HG03457 (cell line): Measurements from ENCODE around the gene PPP2R1A.

Experiments used
- ATAC-seq: cut with Tn5 transposase; IDR thresholded peaks from one replicate; pipeline ENCODE4 v1.9.1; 2021; ENCODE audit warnings: moderate number of reproducible peaks; ENCODE audit not compliant: unreplicated experiment

Gene PPP2R1A

DNA sequence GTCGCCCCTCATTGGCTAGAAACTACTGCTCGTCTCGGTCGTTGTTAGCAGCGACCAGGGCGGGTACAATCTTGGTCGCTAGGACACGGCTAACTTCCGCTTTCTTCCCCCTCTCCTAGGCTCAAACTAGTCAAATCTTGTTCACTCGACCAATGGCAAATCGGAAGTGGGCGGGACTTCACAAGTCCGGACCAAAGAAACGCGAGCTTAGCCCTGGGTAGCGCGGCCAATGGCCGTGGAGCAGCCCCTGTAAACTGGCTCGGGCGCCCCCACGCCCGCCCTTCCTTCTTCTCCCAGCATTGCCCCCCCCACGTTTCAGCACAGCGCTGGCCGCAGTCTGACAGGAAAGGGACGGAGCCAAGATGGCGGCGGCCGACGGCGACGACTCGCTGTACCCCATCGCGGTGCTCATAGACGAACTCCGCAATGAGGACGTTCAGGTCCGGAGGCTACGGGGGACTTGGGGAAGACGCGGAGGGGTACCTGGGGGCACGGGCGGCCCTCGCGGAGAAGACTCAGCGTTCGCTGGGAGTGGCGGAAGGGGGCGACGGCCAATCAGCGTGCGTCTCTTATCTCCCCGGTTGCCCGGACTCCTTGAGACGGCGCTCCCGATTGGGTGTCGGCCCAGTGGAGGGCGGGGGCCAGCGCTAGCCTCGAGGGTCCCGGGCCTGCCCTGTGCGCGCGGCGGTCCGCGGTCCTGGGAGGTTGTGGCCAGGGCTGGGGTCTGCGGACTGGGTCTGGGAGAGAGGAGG lies at the start of gene PPP2R1A:
Gene PPP2R1A (plus strand): TSS at position 318 of the 752 bp plus-strand sequence. CDS start 45 bp downstream, at position 363.
- peak; percentile 84 for ATAC-seq

DNA sequence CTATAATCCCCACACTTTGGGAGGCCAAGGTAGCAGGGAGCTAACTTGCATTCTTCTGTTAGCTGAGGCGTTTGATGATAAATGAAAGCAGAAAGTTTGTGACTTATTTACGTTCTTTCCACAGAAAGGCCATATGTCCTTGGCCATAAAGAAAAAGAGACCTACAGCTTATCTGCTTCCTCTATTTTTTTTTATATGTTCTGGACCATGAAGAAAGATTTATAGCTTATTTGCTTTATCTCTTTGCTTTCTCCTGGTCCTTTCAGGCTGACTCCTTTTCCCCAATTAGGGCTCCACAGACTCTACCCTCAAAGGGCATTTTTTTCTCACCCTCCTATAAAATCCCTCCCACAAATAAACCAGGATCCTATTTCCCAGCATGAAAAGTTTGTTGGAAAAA lies 48.6 kb upstream of the PPP2R1A start:
- no peak for ATAC-seq

DNA sequence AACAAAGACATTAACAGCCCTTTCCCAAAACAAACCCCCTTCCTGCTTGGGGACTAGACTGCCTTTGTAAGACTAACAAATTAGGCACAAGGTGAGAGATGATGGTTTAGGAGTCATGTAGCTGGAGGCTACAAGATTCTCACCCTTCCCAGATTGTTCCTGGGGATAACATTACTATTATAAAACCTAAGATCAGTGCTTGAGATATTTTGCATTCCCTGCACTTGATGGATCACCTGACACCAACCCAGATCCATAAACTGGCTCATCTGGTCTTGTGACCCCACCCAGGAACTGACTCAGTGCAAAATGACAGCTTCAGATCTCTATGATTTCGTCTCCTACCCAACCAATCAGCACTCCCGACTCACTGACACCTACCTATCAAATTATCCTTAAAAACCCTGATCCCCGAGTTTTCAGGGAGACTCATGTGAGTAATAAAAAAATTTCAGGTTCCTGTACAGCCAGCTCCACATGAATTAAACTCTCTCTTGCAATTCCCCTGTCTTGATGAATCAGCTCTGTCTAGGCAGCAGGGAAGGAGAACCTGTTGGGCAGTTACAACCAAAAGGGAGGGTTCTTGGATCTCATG lies 47.8 kb upstream of the PPP2R1A start:
- ATAC-seq = no peak

DNA sequence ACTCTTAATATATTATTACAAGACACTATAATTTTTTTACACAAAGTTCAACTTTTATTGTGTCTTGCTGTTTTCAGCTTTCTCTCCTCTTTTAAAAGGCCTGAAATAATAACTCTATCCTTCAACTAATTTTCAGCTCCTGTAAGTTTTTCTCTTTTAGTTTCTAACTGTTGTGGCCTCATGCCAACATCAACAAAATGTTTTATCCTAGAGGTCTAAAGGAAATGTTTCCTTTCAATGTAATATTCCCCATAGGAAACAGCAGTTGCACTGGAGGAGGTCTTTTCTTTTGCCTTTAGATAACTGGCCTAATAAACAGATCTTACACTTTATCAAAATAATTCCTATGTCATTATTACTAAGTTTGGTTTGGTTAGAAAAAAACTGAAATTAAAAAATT lies 41.6 kb upstream of the PPP2R1A start:
- no peak for ATAC-seq

DNA sequence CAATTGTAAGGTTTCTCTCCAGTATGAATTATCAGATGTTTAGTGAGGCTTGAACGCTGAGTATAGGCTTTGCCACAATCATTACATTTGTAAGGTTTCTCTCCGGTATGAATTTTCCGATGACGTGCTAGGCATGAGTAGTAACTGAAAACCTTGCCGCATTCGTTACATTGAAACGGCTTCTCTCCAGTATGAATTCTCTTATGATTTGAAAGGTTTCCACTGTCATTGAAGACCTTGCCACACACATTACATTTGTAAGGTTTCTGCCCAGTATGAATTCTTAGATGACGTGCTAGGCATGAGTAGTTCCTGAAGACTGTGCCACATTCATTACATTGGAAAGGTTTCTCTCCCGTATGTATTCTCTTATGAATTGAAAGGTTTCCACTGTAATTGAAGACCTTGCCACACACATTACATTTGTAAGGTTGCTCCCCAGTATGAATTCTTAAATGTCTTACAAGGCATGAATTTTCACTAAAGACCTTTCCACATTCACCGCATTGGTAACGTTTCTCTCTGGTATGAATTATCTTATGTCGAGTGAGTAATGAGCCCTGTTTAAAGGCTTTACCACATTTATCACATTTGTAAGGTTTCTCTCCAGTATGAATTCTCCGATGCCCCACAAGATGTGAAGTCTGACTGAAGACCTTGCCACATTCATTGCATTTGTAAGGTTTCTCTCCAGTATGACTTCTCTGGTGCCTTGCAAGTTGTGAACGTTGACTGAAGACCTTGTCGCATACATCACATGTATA lies 34.1 kb upstream of the PPP2R1A start:
- ATAC-seq = no peak

DNA sequence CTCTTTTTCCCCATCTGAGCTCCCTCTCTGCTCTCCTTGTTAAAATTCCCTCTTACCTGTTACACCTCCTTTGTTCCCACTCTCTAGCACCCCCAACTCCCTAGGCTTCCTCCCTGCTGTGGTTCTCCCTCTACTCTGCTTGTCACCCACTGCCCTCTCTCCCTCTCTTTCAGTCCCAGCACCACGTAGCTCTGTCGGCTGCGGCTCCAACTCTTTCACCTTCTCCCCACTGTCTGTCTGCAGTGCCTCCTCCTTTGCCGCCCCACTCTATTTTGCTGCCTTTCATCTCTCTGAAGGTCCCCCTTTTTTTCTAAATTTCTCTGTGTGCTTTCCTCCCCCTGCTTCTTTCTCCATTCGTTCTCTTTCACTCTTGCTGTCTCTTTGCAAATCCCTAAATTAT lies 19.5 kb upstream of the PPP2R1A start:
- no peak for ATAC-seq

DNA sequence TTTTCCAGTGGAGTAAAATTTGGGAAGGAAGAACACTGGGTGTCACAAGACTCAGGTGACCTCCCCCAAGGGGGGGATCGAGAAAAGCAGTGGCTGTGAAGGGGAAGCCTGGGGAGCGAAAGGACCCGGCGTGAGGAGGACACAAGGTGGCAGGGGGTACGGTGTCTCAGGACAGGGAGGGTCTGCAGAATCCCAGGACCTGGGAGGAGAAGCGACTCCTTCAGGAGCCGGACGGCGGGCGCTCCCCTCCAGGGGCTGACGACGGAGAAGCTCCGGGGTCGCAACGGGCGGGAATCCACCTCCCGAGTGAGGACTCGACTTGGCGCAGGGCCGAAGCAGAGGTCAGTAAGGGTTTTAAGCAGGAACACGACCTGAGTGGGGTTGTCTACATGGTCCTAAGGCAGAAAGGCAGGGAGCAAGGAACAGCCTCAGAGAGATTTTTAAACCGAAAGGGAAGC lies 19.0 kb upstream of the PPP2R1A start:
- no peak for ATAC-seq

DNA sequence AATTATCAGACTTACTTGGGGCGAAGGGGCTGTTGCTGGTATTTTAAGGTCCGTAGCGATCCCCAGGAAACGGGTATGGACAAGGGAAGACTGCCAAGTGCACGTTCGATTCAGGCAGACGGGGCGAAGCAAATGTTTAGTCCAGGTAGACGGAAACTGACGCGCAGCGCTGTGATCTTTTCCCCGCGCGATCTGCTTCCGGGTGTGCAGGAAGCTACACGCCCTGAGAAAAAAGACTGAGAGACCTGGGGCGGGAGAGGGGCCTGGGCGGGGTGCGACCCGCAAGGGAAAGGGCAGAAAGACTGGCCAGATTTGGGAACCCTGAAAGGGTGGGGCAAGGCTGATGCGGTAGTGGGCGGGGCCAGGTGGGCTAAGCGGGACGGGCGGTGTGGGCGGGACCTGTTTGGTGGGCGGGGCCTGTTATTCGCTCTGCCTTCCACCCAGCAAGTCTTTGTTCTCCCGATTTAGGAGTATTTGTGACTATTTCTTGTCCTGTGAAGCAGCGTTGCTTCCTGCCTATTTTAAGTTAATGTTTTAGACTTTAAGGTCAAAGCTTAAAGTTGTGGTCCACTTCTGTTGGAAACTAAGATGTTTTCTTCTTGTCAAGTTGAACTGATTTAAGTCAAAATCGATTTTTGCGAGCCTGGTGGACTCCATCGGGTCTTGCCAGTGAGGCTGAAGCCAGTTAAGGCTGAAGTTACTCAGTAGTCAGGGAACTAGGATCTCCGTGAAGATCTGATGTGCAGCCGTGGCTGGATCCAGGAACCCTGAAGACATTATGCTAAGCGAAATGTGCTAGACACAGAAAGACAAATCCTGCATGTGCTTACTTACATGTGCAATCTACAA lies 18.3 kb upstream of the PPP2R1A start, which contains the start of gene ZNF836:
Gene ZNF836 (minus strand): TSS at position 301 of the 849 bp plus-strand sequence. CDS start 3,549 bp downstream, outside the sequence.
- no peak for ATAC-seq

DNA sequence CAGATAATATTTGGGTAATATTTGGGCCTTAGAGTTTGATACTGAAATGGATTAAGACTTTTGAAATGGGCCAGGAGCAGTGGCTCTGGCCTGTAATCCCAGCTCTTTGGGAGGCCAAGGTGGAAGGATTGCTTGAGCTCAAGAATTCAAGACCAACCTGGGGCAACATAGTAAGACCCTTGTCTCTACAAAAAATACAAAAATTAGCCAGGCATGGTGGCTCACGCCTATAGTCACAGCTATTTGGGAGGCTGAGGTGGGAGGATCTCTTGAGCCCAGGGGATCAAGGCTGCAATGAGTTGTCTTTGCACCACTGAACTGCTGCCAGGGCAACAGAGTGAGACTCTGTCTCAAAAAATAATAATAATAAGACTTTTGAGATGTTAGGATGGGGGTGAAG lies 17.5 kb upstream of the PPP2R1A start:
- no peak for ATAC-seq

DNA sequence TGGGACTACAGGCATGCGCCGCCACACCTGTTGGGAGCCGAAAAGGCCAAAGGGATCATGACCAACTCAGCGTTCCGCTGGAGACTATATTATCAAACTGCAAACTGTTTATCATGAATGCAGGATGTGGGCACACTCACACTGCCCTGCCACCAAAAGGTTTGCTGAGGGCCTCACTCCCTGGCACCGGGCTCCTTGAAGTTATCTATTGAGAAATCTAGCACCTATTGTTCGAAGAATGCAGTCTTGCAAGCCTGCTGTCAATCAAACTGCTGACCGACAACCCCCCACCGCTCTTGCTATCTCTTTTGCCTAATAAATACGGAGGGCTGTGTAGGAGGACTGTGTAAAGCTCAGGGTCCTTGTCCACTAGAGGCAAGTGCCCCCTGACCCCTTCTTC lies 13.3 kb upstream of the PPP2R1A start:
- ATAC-seq = no peak

DNA sequence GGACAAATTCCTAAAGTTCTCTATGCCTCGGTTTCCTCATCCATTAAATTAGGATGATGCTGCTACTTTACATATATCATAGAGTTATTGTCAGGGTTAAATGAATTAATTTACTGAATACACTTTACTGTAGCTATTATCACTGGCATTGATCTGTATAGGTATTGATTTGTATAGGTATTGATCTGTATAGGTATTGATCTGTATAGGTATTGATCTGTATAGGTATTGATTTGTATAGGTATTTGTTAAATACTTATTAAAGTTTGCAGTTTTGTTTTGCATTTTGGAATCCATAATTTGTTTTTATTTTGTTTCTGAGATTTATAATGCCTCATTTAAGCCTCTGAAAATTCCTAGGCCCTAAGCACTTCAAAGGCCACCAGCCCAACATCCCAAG lies 2.4 kb upstream of the PPP2R1A start:
- no peak for ATAC-seq

DNA sequence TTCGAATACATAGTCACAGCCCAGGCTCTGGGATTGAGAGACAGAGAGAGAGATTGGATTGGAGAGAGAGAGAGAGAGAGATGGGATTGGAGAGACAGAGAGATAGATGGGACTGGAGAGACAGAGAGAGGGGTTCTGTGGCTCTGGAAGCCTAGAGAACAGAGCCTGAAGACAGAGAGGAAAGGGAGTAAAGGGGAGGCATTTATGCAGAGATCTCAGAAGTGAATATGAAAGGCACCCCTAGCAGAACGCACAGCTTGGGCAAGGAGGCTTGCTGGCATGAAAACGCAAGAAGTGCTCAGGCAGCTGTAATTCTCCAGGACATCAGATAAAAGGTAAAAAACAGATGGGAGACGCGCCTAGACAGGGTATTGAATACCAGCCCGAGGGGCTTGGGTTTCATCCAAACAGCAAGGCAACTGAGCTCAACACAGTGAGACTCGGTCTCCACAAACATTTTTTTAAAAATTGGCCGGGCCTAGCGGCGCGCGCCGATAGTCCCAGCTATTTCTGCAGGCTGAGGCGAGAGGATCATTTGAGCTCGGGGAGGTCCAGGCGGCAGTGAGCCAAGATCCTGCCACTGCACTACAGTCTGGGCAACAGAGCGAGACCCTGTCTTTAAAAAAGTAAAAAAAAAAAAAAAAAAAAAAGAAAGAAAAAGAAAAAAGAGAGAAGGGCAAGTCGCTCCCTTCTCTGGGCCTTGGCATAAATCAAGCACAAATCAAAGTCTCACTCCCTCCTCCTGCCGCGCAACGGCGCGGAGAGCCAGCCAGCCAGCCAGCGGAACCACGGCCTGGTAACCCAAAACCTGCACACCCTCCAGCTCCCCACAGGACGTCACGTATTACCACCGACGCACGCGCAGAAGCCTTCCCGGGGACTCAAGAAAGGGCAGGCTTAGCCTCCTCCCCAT lies 774 bp upstream of the PPP2R1A start:
- peak; percentile 3 for ATAC-seq

DNA sequence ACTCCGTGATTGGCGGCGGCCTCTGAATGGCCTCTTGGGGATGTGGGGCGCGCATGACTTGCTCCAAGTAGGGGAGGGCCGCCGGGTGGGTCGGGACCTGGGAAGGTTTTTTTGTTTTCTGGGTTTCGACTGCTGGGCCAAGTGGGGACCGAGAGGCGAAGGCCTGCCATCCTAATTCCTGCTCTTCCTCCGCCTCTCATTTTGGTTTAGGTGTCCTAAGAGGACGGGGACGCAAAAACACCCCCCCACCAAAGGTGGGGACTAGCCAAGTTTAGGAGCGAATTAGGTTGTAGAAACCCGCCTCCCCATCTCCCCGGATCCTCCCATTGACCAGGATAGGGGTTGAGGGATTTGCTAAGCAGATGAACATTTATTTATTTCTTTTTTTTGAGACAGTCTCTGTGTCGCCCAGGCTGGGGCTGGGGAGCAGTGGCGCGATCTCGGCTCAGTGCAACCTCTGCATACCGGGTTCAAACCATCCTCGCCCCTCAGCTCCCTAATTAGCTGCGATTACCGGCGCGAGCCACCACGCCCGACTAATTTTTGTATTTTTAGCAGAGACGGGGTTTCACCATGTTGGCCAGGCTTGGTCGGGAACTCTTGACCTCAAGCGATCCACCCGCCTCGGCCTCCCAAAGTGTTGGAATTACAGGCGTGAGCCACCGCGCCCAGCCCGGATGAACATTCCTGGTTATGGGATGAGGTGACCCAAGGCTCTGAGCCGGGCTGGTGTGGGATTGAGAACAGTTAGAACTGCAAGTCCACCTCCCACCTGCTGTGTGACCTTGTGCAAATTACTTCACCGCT lies 838 bp downstream of the PPP2R1A start:
- ATAC-seq = no peak

DNA sequence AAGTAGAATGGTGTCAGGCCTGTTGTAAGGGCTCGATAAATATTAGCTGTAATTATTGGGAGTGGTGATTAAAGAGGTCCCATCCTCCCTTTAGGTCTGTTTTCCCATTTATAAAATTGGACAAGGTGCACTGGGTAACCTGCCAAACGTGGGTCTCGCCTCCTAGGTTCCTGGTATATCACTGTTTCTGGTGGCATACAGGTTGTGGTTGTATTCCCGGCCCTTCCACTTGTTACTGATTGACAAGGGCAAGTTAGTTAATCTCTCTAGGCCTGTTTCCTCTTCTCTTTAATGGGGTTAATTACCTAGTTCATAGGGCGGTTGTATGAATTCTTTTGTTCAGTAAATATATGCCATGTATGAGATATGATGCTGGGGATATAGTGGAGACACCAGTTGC lies 1.5 kb downstream of the PPP2R1A start:
- no peak for ATAC-seq

DNA sequence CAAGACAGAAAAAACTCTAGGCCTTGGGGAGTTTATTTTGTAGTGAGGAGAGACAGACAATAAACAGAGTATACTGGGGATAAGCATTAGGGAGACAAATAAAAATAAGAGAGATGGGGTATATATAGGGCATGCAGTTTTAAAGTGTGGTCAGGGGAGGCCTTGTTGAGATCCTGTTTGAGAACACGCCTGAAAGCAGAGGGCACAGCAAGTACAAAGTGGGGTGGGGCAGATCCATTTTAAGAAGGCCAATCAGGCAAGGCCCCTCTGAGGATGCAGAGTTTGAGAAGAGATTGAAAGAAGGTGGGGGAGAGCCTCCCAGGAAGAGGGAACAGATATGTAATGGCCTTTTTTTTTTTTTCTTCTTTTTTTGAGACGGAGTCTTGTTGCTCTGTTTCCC lies 2.1 kb downstream of the PPP2R1A start:
- ATAC-seq = no peak

DNA sequence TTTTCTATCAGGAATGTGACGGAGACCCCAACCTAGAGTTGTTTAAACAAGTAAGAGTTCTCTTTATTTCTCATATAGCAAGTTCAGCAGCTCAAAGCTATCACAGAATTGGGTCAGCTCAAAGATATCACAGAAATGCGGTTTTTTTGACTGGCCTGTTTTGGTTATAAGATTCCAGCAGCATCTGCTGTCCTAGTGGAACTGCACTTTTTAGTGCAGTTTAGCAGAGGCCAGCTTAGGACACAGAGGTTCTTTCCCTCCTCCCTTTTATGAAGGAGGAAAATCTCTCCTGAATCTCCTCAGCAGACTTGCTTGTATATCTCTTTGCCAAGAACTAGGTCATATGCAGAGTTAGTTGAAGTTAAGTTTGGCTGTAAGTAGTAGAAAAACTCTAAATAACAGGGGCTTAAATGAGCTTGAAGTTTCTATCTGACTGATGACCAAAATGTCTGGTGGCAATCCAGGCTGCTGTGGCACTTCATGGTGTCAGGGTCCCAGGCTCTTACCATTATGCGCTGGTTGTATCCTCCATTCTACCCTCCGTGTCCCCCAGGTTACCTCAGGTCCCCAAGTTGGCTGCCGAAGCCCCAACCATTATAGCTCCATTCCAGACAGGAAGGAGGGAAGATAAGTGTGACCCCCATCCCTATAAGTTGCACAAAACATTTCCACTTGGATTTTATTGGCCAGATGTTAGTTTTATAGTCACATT lies 6.6 kb downstream of the PPP2R1A start:
- ATAC-seq = no peak

DNA sequence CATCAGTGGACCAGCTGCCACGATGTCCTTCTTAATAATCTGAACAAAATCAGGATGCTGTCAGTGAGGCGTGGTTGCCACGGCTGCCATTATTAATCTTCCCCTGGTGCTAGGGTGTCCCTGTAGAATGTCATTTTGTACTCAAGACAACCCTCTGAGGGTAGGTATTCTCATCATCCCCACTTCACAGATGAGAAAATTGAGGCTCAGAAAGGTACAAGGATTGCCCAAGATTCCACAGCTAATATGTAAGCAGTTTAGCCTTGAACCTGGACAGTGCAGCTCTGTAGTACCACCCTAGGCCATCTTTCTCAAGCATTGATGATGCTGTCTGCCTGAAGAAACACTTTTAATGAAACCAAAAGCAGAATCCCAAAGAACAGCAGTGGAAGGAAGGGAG lies 8.1 kb downstream of the PPP2R1A start:
- ATAC-seq = no peak

DNA sequence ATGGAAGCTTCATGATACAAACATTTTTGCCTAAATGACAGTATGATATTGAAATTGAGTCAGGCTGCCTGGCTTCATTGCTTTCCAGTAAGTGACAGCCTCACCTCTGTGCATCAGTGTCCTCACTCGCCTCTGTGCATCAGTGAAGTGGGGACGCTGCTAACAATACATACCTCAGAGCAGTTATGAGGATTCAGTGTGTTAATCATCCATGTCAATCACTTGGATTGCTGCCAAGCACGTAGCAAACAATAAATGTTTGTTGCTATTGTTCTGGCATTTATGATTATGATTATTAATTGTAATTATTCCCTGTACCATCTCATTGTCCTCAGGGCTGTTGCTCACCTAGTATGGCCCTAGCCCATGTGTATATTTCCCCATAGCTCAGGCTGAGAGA lies 8.8 kb downstream of the PPP2R1A start:
- no peak for ATAC-seq
